ENCODE results near the gene SPECC1. TPM values are rescaled to one million over a fixed set of nuclear protein-coding genes. Genes with fewer than 3 reads are reported as not detected.

The SPECC1 gene
- polyA plus RNA-seq, 1 experiment, result 56.4 TPM

DNA sequence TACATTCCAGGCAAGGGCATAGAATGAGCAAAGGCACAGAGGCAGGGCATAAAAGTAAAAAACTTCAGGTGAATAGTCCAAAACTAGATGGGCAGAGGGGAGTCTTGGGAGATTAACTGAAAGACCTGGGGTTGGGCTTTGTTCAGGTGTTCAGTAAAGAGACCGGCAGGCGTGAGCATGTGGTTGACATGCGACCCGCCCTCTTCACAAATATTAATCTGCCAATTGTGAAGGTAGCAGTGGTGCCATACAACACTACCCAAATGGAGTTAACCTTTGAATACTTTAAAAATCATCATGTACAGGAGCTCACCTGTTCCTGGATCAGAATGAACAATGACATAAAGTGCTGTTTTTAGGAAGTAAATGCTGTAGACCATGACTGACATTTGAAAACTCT, 232.7 kb downstream of the SPECC1 start:
- DNase-seq (ENCODE audit: low read depth, low spot score), result no peak
- ChIA-PET CTCF (no interaction called here), POLR2A (no interaction called here)
- no peaks in the 10 kb centered on the region for H3K9me3 ChIP-seq (ENCODE audit: control insufficient read depth, insufficient read depth, low read length)
- H3K27me3 ChIP-seq (ENCODE audit: control insufficient read depth, insufficient read depth, low read length), result no peaks in the 10 kb centered on the region
- H3K4me3 ChIP-seq (ENCODE audit: low read depth, low read length), result no peak overlapping the region
- TF ChIP-seq, protein P1, sequence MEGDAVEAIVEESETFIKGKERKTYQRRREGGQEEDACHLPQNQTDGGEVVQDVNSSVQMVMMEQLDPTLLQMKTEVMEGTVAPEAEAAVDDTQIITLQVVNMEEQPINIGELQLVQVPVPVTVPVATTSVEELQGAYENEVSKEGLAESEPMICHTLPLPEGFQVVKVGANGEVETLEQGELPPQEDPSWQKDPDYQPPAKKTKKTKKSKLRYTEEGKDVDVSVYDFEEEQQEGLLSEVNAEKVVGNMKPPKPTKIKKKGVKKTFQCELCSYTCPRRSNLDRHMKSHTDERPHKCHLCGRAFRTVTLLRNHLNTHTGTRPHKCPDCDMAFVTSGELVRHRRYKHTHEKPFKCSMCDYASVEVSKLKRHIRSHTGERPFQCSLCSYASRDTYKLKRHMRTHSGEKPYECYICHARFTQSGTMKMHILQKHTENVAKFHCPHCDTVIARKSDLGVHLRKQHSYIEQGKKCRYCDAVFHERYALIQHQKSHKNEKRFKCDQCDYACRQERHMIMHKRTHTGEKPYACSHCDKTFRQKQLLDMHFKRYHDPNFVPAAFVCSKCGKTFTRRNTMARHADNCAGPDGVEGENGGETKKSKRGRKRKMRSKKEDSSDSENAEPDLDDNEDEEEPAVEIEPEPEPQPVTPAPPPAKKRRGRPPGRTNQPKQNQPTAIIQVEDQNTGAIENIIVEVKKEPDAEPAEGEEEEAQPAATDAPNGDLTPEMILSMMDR (IDR thresholded peaks at IDR 0.05; ENCODE audit: low read depth, low read length), result no peak
- H3K27ac ChIP-seq (ENCODE audit: low read depth, low read length), result no peak overlapping the region

DNA sequence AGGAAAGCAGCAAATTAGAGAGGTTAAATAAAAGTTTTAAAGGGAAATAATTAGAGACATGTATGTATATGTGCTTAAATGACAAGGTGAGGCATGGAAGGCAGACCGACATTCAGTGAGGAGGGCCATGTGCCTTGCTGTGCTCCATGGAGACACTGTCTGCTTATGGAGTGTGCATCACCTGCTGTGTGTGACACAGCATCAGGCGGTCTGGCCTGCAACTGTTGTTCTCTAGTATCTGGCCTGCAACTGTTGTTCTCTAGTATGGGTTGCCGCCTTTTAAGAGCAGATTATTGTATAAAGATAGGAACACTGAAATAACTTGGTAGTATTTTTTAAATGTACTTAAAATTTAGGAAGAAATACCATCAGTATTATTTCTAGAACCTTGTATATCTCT, 233.1 kb downstream of the SPECC1 start:
- H3K4me3 ChIP-seq (ENCODE audit: low read depth, low read length), result no peak overlapping the region
- no peak overlapping the region for H3K27ac ChIP-seq (ENCODE audit: low read depth, low read length)
- TF ChIP-seq, protein P1 (IDR thresholded peaks at IDR 0.05; ENCODE audit: low read depth, low read length), result no peak
- no peaks in the 10 kb centered on the region for H3K27me3 ChIP-seq (ENCODE audit: control insufficient read depth, insufficient read depth, low read length)
- no peaks in the 10 kb centered on the region for H3K9me3 ChIP-seq (ENCODE audit: control insufficient read depth, insufficient read depth, low read length)
- ChIA-PET POLR2A (no interaction called here), CTCF (no interaction called here)
- no peak for DNase-seq (ENCODE audit: low read depth, low spot score)

DNA sequence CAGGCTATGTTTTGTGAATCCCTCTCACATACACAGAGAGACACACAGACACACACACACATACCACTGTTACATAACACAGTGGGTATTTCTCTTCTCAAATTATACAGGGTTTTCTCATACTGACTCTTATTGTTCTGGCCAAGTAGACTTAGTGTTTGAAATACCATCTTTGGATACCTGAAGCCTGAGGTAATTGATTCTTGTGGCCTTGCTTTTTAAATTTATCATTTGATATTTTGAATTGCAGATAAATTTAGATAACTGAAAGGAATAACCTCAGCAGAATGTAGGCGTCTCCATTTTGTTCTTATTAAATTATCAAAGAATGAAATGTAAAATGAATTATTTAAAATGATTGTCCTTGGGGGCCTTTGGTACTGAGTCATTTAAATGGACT, 234.4 kb downstream of the SPECC1 start:
- Histone ChIP-seq H3K4me3 (ENCODE audit: low read depth, low read length) (no peak overlapping the region), H3K27me3 (ENCODE audit: control insufficient read depth, insufficient read depth, low read length) (no peaks in the 10 kb centered on the region), H3K27ac (ENCODE audit: low read depth, low read length) (no peak overlapping the region), H3K9me3 (ENCODE audit: control insufficient read depth, insufficient read depth, low read length) (no peaks in the 10 kb centered on the region)
- TF ChIP-seq, protein P1 (IDR thresholded peaks at IDR 0.05; ENCODE audit: low read depth, low read length), result no peak
- ChIA-PET CTCF (no interaction called here), POLR2A (no interaction called here)
- DNase-seq (ENCODE audit: low read depth, low spot score), result no peak

DNA sequence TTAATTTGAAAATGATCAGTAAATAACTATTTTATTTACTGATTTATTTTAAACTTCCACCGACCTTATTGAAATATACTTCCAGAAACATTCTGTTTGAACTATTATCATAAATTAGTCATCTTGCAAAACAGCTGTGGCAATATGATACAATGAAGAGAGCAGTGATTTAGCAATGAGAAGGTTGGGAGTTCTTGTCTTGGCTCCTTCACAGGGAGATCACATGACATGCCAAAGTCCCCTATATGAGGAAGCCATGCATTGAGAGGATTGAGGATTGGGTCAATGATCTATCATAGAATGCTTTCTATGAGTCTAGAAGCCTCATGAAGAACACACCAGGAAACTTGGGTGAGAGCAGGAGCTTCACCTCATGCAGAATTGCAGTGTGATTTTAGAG, 235.5 kb downstream of the SPECC1 start:
- H3K4me3 ChIP-seq (ENCODE audit: low read depth, low read length), result no peak overlapping the region
- TF ChIP-seq, protein P1 (IDR thresholded peaks at IDR 0.05; ENCODE audit: low read depth, low read length), result no peak
- CTCF ChIA-PET, result no interaction called here
- peaks cover 3% of the 10 kb centered on the region; the same call in 1 of the 2 replicates for H3K9me3 ChIP-seq (ENCODE audit: control insufficient read depth, insufficient read depth, low read length)
- DNase-seq (ENCODE audit: low read depth, low spot score), result no peak
- no peak overlapping the region for H3K27ac ChIP-seq (ENCODE audit: low read depth, low read length)
- no peaks in the 10 kb centered on the region for H3K27me3 ChIP-seq (ENCODE audit: control insufficient read depth, insufficient read depth, low read length)
- POLR2A ChIA-PET, result no interaction called here

DNA sequence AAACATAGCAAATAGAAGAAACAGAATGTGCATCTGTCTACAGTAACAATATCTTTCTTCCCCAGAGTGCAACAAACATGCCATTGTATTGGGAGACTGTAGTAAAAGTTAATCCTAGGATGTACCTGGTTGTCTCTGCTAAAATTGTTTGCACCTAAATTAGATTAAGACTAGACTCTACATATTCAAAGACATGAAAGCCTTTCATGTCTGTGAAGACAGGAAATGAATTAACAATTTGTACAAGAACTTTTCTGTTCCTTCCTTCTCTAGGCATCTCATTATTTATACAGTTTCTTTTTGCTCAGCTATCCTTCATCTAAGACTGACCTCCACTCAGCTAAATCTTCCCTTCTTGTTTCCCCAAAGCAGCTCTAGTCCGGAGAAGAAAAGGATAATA, 237.5 kb downstream of the SPECC1 start:
- no peak for DNase-seq (ENCODE audit: low read depth, low spot score)
- Histone ChIP-seq H3K27ac (ENCODE audit: low read depth, low read length) (no peak overlapping the region), H3K4me3 (ENCODE audit: low read depth, low read length) (no peak overlapping the region), H3K27me3 (ENCODE audit: control insufficient read depth, insufficient read depth, low read length) (no peaks in the 10 kb centered on the region), H3K9me3 (ENCODE audit: control insufficient read depth, insufficient read depth, low read length) (peaks cover 3% of the 10 kb centered on the region; the same call in 1 of the 2 replicates)
- CTCF ChIA-PET, result no interaction called here
- TF ChIP-seq, protein P1 (IDR thresholded peaks at IDR 0.05; ENCODE audit: low read depth, low read length), result no peak
- POLR2A ChIA-PET, result no interaction called here

Measured in AG04450 (cell line).